RWPE1 (cell line): ENCODE data around the gene HLA-DQA1.
A peak's percentile ranks its signal among the peaks of the same experiment; 100 is the strongest.
"Not testable (repeated sequence)": the region's sequence is repeated elsewhere in the genome, so short reads cannot be mapped to it uniquely, and the experiment has no call there.

Experiments
- CTCF ChIA-PET: fragments of 350-600 bp; sonication (Branson Sonifier 250); formaldehyde crosslinking; extraction: SDS; loops from one replicate; lab custom pipeline; 2021; lab: Yijun Ruan, JAX
- POLR2A ChIA-PET: fragments of 400-600 bp; formaldehyde crosslinking; extraction: SDS; loops from one replicate; lab custom pipeline; 2020; ENCODE audit warnings: antibody characterized with exemption; ENCODE audit not compliant: low non-redundant PET; lab: Yijun Ruan, JAX
- DNase-seq: peaks from one replicate; pipeline ENCODE4 v3.0.0; 2012; ENCODE audit warnings: low spot score
- H3K27ac ChIP-seq: fragments of 450-650 bp; 2 replicates; pipeline ENCODE4 v1.5.1; 2017
- CTCF ChIP-seq: fragments of 450-650 bp; conservative IDR thresholded peaks from 2 replicates; pipeline ENCODE4 v1.5.1; 2017; ENCODE audit warnings: low read depth, mild to moderate bottlenecking

Gene HLA-DQA1

GRCh38 chr6:32637219-32637880 is at the start of gene HLA-DQA1:
Gene HLA-DQA1, plus strand, starts transcription at chr6:32637406. Its CDS starts 53 bp downstream, at chr6:32637459.
- ChIA-PET CTCF (no interaction called here), POLR2A (no interaction called here)
- no peak for TF ChIP-seq CTCF
- no peak within 1 kb of the TSS for H3K27ac ChIP-seq
- no peak for DNase-seq

DNA sequence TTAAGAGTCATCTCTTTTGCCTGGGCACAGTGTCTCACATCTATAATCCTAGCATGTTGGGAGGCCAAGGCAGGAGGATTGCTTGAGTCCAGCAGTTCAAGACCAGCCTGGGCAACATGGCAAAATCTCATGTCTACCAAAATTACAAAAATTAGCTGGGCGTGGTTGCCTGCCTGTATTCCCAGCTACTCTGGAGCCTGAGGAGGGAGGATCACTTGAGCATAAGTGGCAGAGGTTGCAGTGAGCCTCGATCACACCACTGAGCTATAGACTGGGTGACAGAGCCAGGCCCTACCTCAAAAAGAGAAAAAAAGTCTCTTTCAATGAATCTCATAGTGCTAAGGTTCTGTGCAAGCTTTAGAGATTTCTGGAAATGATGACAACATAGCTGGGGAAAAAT is 49.0 kb upstream of the HLA-DQA1 start:
- POLR2A ChIA-PET = no interaction called here
- H3K27ac ChIP-seq = no peak overlapping the region
- CTCF ChIA-PET = interaction anchor here (0.6 kb wide), 1 partner anchor 304 kb away, joined by 3 read pairs; no protein-coding TSS in a partner anchor
- no peak for TF ChIP-seq CTCF
- DNase-seq = no peak

- H3K27ac ChIP-seq = no peak within 1 kb of the TSS
- ChIA-PET CTCF (interaction anchor here (0.8 kb wide), 1 partner anchor 54 kb away, joined by 3 read pairs; no protein-coding TSS in a partner anchor), POLR2A (no interaction called here)
- TF ChIP-seq CTCF = no peak
- peak; percentile 5 for DNase-seq
Measured at GRCh38 chr6:32589596-32590449, 47.4 kb upstream of the HLA-DQA1 start, which contains the start of gene HLA-DRB1. Gene HLA-DRB1, minus strand, starts transcription at chr6:32589848. Its CDS starts 106 bp downstream, at chr6:32589742.

DNA sequence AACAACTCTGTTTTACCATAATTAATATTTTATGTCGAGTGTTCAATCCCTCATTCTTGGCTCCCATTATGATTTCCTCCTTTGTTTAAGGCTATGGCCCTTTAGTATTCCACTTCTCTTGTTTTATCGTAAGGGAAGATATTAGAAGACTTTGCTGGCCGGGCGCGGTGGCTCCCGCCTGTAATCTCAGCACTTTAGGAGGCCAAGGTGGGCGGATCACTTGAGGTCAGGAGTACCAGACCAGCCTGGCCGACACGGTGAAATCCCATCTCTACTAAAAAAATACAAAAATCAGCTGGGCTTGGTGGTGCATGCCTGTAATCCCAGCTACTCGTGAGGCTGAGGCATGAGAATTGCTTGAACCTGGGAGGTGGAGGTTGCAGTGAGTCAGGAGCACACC is 46.5 kb upstream of the HLA-DQA1 start:
- POLR2A ChIA-PET, DNase-seq, H3K27ac ChIP-seq, CTCF ChIA-PET: not testable (repeated sequence)

GRCh38 chr6:32597024-32597423 is 40.2 kb upstream of the HLA-DQA1 start:
- CTCF ChIA-PET = no interaction called here
- TF ChIP-seq CTCF = no peak
- no peak for DNase-seq
- no peak overlapping the region for H3K27ac ChIP-seq
- POLR2A ChIA-PET = no interaction called here

DNA sequence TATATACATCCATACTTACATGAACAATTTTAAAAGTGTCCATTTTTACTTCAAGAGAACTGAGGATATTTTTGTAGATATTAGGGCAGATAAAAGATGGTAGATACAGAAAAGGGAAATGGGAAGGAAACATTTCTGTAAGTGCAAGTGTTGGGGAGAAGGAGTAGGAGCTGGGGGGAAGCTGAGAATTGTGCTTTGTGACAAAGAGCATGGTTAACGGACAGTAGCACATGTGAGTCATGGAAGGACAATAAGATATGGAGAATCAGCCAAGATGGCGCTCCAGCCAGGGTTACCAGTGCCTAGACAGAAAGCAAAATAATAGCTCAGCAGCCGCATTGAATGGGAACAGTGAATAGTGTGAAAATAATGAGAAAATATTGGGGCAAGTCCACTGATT is 34.8 kb upstream of the HLA-DQA1 start:
- no peak overlapping the region for H3K27ac ChIP-seq
- ChIA-PET CTCF (no interaction called here), POLR2A (no interaction called here)
- no peak for DNase-seq
- TF ChIP-seq CTCF = no peak
